Ovary (tissue), 3 donors: ENCODE measurements around the gene RADIL.

ENCODE experiments used
- POLR2A ChIP-seq: fragments of 450-650 bp; IDR thresholded peaks from one replicate; pipeline ENCODE4 v1.6.1; 2017; ENCODE audit warnings: antibody characterized with exemption, mild to moderate bottlenecking, moderate library complexity
- TF ChIP-seq, protein P1 (sequence below), 3 donors: fragments of 450-650 bp in 2 of 3; fragments of 200-600 bp in 1 of 3; IDR thresholded peaks; one replicate each; pipeline versions ENCODE4 v1.5.1 to v1.8.0; 2016 to 2022; ENCODE audit warnings: antibody characterized with exemption in 3 of 3, mild to moderate bottlenecking in 1 of 3
- donor health status: DM: no; HTN: no; CAD: no.

- TF ChIP-seq, protein P1, sequence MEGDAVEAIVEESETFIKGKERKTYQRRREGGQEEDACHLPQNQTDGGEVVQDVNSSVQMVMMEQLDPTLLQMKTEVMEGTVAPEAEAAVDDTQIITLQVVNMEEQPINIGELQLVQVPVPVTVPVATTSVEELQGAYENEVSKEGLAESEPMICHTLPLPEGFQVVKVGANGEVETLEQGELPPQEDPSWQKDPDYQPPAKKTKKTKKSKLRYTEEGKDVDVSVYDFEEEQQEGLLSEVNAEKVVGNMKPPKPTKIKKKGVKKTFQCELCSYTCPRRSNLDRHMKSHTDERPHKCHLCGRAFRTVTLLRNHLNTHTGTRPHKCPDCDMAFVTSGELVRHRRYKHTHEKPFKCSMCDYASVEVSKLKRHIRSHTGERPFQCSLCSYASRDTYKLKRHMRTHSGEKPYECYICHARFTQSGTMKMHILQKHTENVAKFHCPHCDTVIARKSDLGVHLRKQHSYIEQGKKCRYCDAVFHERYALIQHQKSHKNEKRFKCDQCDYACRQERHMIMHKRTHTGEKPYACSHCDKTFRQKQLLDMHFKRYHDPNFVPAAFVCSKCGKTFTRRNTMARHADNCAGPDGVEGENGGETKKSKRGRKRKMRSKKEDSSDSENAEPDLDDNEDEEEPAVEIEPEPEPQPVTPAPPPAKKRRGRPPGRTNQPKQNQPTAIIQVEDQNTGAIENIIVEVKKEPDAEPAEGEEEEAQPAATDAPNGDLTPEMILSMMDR (IDR thresholded peaks at IDR 0.05), result no peak
- TF ChIP-seq POLR2A, result no peak
Observed at GRCh38 chr7:4866528-4867496, 16.7 kb downstream of the RADIL start.
